HG03025 (cell line): ENCODE data around the gene METRNL.

Experiments used
- ATAC-seq: cut with Tn5 transposase; IDR thresholded peaks from one replicate; pipeline ENCODE4 v1.9.1; 2021; ENCODE audit warnings: mild to moderate bottlenecking, moderate library complexity; ENCODE audit not compliant: unreplicated experiment, low FRiP score

The METRNL gene

DNA sequence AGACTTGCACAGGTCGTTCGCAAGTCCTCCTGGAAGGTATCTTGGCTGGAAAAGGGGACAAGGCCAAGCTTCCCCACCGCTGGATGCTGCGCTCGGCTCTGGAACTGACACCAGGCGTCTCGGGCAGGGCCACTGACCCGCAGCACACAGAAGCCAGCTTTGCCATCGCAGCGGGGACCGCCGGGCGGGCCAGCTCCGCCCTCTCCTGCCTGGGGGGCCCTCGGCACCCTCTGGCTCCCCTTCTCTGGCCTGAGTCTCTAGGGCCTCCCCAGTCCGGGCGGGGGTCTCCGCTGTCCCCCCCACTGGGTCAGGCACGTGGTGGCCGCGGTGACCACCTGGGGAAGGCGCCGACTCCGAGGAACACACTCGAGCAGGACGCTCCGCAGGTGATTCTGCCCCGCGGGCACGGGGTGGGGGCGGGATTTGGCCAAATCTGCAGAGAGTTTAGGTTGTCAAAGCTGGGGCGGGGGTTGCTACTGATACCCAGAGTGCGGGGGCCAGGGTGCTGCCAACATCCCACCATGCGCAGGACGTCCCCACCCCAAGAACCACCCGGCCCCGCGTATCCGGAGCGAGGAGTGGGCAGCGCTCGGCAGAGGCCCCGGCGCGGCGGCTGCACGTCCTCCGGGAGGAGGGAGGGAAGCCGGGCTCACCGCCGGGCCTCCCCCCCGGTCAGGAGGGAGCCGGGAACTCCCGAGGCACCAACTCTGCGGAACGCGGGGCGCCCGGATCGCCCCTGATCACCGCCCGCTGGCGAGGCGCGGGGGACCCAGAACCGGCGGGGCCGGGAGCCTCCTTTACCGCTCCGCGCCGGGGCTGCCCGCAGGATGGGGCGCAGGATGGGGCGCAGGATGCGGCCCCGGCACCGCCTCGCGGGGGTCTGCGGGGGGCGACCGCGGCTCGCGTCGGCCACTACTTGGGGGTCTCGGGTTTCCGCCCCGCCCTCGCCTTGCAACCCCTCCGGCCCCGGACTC, 744 bp upstream of the METRNL start:
- ATAC-seq = no peak

DNA sequence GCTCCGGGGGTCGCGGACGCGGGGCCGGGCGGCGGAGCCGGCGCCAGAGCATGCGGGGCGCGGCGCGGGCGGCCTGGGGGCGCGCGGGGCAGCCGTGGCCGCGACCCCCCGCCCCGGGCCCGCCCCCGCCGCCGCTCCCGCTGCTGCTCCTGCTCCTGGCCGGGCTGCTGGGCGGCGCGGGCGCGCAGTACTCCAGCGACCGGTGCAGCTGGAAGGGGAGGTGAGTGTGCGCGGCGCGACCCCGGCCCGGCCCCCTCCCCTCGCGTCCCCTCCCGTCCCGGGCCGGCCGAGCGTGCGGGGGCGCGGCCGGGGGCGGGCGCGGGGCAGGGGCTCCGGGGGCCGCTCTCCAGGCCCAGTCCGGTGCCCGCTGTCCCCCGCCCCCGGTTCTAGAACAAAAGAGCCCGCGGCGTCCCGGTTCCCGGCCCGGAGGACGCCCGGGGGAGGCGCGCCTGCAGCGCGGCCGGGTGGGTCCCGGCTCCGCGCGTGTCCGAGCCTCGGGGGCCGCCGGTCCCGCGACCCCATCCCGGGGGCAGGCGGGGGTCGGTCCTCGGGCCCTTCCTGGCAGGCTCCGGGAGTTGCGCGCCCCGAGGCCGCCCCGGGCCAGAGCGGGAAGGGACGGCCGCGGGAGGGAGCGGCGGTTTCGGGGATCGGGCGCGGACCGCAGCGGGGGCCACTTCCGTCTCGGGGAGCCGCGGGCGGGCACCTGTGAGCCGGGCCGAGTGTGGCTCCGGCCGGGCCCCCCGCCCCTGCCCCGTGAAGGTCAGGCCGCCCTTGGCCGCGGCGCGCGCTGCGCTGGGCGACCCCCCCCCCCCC, 563 bp downstream of the METRNL start:
- no peak for ATAC-seq

DNA sequence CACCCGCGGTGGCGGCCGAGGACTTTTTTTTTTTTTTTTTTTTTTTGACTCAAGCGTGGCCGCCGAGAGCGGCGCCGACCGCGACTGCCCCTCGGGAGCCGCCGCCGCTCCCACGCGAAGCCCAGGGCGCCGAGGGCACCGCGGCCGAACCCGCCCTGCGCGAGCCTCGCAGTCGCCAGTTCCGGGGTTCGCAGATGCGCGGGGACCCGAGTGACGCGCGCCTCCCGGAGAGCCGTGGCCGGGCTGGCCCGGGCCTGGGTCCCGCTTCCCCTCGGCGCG, 1.1 kb downstream of the METRNL start:
- no peak for ATAC-seq

DNA sequence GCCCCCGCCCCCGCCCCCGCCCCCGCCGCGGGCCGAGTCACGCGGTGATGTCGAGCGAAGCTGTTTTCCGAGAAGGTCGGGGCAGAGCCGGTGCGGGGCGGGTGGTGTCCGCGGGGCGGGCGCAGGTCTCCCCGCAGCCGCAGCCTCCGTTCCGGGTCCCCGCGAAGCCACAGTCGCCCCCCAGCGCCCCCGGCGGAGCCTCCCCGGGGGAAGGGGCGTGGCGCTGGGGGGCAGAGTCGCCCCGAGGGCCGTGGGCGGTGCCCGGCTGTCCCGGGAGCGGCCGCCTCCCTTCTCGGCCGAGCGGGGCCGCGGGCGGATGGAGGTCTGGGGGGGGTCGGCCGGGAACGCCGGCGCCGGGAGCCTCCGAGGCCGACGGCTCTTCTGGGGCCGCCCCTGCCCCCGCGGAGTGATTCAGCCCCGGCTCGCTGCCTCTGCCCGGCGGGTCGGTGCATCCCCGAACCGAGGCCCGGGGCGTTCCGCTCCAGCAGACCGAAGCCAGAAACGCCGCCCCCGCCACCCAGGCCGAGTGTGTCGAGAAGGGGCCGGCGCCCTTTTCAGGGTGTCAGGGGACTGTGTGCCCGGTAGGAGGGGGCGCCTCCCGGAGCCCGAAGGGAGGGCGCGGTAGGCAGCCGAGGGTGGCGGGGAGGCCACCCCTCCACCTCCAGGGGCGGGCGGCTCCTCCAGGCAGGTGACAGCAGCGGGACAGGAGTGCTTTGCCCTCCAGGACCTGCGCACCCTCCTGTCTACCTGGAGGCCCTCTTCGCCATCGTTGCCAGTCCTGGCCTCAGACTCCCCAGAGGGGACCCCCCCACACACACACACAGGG, 1.7 kb downstream of the METRNL start:
- no peak for ATAC-seq

DNA sequence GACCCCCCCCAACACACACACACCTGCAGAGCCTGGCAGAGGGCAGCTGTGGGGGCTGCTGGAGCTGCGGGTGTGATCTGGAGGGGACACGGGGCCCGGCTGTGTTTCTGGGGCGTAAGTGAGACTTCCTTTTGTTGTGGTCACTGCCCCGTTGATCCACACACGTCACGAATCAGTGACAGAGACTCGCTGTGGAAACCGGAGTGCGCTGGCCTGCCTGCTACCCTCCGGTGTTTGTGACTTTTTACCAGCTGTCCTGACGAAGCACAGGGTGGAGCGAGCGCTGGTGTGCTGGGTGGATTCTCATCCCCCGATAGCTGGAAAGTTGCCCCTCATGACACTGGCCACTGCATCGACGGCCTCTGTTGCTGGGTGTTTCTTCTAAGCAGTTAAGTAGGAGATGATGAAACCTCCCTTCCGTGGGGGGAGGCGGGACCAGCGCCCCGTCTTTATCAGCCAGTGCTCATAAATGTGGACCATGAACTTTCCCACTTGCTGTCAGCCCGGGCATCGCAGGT, 2.3 kb downstream of the METRNL start:
- no peak for ATAC-seq

DNA sequence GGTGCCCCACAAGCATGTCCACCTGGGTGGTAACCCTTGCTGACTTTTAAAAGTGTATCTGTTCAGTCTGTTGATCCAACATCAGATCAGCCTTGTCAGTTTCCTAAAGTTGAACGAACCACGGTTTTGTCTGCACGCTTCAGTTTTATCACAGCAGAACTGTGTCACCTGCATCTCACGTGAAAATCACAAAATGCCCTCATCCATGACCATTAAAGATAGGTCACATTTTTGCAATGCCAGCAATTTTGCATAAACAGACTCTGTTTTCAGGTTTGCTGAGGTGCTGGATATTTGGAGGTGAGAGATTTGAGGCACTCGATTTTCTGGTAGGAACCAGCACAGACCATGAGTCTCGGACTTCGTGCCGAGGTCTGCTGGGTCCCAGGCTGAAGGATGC, 3.0 kb downstream of the METRNL start:
- ATAC-seq = no peak

DNA sequence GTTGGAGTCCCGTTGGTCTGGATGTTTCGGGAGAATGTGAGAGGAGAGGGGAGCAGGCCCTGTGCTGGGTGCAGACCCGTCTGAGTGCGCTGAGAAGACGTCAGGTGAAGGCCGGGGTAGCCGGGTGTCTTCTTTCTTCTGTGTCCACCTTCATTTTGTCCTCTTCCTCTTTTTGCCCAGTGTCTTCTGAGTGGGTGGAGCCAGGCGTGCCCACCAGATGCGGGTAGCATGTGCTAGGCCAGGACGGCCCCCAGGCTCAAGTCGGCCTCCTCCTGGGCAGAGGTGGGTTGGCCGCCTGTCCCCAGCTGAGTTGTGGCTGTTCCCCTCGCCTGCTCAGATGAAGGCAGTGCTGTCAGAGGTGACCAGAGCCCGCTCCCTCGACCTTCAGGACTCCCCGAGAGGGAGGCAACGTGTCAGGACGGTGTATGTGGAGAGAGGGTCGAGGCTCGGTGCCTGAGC, 3.5 kb downstream of the METRNL start:
- ATAC-seq = no peak

DNA sequence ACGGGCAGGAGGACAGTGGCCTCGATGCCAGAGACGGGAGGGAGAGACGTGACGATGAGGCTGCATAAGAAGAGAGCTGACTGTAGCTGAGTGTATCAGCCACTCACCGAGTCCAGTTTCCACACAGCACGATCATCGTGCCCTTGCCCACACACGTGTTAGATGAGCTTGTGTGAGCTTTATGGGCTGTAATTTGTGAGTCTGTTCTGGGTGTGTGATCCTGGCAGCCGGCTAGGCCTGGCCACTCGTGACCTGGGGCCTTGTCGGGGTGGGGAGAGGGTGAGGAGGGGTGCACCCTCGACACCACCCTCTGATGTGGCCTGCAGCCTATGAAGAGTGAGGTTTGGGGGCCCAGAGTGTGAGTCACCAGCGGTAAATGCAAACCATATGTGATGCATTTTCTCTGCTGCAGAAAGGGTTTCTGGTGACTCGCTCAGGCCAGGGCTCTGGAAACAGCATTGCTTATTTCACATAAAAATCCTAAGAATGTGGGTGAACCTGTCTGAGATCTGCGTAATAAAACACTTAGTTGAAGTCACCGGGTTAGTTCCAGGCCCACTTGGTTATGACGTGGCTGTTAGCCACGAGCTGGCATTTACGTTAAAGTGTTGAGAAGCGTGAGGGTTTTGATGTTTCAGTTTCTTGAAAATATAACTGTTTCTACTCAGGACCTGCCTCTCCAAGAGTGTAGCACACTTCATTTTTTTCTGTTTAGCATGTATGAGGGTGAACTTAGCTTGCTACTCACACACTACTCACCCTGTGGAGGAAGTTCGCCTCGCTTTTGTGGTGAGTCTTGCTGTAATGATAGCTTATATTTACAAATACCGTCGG, 4.2 kb downstream of the METRNL start:
- ATAC-seq = no peak

DNA sequence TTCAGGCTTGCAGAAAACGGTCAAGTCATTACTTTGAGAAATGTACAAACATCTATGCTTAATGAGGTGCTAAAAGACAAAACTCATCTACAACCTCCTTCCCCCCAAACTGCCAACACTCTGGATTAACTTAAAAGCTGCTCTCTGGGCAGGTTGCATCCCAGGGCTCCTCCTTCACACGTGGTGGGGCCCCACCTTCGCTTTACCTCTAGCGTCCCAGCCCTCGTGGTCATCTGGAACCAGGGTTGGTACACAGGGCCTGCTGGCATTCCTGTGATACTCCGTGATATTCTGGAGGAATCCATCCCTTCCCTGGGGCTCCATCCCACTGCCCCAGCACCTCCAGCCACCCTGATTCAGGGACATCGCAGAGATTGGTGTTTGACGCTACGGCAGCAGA, 4.8 kb downstream of the METRNL start:
- ATAC-seq = no peak

DNA sequence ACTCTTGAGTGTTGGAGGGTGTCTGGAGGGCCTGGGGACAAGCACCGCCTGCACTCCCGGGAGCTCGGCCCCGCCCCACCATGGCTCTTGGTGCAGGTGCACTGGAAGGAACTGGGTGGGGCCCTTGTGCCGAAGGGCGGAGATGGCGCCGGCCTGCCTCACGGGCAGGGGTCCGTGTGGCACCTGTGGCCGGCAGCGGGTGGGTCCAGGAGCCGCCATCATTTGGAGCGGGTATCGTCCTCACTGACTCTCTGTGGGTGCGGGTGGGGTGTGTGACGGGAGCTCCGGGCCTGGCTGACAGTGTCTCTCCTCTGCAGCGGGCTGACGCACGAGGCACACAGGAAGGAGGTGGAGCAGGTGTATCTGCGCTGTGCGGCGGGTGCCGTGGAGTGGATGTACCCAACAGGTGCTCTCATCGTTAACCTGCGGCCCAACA, 5.2 kb downstream of the METRNL start:
- no peak for ATAC-seq

DNA sequence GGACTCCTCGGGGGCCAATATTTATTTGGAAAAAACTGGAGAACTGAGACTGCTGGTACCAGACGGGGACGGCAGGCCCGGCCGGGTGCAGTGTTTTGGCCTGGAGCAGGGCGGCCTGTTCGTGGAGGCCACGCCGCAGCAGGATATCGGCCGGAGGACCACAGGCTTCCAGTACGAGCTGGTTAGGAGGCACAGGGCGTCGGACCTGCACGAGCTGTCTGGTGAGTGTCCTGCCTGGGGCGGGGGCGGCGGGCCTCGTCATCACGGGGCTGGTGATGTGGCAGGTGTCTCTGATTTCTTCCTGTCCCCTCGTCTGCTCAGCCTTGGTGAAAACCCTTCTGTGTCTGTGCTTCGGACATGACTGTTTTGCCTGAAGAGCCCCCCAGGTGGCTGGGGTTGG, 5.7 kb downstream of the METRNL start:
- no peak for ATAC-seq

DNA sequence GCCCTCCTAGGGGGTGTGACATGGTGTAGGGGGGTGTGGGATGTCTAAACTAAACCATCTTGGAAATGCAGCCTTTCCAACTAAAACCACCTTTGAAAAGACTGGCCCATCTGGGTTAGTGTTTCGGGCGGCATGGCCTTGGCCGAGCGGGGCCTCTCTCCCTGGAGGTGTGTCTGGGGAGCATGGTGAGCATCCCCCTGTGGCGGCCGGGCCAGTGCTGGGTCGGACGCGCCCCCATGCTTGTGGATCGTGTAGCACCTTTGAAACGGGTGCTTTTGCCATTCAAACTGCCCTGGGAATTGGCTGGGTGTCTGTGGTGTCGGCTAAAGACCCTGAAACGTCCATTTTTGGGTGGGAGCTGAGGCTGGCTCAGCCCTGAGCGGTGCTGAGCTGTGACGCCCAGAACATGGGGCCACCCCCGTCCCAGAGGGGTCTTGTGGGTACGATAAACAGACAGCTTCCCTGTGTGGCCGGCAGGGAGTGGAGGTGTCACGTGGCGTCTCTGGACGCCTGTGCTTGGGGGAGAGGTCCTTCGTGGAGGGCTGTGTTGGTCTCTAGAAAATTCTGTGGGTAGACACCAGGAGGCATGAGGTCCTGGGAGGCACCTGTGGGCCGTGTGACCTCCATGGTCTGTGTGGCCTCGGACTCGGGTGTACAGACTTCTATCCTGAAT, 6.3 kb downstream of the METRNL start:
- no peak for ATAC-seq

DNA sequence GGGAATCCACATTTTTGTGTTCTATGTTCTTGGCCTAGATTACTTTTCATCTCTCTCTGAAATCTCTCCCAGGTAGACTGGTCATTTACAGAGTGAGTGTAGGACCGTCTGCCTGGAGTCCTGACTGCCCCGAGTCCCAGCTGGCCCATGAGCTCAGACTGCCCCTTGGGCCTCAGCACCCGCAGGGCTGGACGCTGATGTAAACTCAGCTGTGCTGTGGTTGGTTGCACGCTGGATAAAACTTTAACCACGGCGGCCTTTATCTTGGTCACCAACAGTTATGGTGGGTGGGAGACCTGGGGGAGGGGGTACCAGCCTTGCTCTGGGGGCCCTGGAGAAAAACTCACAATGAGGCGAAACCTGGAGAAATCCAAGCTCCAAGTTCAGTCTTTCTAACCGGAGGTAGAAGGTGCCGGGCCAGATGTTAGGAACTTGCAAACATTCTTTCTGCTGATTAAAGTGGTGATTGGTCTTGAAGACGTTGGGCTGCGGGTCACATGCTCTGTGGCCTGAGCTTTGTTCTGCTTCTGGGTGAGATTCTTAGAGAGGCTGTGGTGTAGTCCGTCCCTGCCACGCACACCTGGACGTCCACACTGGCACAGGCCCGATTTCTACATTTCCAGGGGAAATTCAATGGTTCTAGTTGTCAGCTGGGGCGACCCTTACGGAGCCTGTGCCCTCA, 6.9 kb downstream of the METRNL start:
- no peak for ATAC-seq

DNA sequence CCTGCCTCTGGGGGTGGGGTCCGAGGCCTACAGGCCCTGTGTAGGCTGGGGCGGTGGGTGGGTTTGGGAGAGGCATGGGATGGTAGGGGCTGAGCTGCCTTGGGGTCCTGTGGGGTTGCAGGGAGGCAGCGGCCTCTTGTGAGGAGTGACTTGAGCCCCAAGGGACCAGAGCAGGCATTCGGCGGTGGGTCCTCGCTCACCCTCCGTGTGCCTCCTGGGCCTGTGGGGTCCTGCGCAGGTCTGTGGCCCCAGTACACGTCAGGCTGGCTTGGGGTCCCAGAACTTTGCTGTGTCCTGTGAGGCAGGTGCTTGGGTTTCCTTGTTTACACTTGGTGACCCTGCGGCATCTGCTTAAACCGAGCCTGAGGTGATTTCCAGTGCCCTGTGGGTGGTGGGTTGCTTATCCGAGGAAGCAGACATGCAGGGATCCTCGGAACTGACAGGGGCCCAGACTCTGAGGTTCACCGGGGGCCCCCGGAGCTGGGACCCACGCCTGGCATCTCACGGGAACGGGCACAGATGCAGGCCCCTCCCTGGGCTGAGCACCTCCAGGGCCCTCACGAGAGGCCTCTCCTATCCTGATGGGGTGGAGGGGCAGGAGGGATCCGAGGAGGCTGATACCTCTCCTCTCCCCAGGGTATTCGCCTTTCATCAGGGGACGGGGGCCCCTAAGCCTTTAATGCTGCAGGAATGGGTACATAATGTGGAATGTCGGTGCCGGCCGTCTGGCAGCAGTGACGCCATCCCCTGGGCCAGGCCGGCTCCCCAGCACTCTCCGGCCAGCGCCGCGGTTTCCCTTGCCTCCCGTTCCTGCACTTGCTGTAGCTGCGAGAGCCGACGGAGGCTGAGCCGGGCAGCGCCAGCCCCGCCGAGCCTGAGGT, 7.7 kb downstream of the METRNL start:
- no peak for ATAC-seq

DNA sequence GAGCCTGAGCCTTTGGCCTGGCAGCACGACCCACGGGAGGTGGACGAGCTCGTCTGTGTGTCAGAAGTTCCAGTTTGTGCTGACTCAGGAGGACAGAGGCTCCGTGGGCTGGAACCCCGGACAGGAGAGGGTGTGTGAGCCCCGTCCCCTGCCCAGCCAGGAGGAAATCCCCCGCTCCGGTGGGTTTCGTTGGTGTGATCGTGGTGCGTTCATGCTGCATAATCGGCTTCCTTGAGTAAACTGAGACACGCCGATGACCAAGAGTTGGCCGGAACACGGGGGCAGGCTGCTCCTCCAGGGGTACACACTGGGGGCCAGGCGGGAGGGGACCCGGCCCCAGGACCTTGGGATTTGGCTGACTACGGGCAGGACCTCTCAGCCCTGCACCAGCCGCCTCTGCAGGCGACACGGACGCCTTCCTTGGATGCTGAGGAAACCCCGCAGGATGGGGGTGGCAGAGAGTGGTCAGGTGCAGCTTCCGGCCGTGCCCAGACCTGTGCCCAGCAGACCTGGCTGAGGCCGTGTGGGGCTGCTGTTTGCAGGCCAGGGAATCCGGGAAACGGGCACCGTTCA, 8.5 kb downstream of the METRNL start:
- ATAC-seq = no peak

DNA sequence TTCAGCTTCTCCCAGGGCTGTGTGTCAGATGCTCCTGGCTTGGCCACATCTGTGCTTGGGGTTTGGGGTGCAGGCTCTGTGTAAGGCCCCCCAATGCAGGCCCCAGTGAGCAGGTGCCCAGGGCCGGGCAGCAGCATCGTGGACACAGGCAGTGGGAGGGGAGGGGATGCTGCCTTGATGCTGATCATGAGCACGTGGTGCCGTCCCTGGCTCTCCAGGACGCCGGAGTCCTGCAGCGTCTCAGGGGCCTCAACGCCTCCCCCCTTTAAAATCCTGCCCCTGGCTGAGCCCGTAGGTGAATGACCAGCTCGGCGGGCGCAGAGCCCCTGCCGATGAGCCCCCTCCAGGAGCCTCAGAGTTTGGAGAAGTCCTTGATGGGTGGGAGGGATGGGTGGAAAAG, 9.0 kb downstream of the METRNL start:
- ATAC-seq = no peak

DNA sequence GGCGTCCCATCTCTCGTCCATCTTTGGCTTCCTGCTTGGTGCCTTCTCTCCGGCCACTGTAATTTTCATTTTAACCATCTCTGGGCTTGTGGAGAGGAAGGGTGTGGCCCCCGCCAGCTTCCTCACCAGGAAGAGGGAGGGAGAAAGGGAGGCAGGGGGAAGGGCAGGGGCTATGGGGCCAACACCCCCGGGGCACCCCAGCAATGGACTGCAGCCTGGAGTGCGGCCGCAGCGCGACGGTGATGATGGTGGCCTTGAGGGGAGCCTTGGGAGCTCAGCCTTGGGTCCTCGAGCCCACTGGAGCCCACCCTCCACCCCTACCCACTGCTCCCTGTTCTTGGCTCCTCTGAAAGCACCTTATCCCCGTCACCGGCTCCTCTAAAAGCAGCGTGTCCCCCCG, 9.5 kb downstream of the METRNL start:
- ATAC-seq = no peak
